ENCODE measurements around the gene DOCK9.

DOCK9 gene

DNA sequence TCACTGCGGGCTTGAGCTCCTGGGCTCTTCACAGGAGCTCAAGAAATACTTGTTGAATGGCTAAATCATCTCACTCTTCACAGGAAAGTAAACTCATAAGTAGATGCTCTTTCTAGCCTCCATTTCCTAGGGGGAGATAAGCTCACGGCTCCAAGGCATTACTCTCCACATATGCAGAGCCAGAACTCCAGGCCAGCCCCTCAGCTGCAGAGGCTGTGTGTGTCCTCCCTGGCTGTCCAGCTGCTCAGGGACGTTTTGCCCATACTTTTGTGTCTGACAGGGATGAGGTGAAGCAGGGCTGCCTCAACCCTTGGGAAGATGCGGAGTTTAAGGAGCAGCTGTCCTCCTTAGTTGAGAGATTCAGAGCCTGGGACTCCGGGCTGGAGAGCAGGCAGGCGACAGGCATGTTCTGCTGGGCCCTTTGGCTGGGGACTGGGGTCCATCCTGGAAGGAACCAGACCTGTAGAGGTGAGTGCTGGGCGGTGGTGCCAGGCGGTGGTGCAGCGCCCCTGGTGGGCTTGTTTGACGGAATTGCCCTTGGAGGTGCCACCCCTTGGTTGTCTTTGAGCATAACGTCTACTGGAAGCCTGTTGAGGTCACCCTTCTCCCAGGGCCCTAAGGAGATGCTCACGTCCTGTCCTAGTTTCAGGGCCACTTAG is 204.9 kb downstream of the DOCK9 start:
- TF ChIP-seq, protein P1, sequence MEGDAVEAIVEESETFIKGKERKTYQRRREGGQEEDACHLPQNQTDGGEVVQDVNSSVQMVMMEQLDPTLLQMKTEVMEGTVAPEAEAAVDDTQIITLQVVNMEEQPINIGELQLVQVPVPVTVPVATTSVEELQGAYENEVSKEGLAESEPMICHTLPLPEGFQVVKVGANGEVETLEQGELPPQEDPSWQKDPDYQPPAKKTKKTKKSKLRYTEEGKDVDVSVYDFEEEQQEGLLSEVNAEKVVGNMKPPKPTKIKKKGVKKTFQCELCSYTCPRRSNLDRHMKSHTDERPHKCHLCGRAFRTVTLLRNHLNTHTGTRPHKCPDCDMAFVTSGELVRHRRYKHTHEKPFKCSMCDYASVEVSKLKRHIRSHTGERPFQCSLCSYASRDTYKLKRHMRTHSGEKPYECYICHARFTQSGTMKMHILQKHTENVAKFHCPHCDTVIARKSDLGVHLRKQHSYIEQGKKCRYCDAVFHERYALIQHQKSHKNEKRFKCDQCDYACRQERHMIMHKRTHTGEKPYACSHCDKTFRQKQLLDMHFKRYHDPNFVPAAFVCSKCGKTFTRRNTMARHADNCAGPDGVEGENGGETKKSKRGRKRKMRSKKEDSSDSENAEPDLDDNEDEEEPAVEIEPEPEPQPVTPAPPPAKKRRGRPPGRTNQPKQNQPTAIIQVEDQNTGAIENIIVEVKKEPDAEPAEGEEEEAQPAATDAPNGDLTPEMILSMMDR (IDR thresholded peaks at IDR 0.05): no peak
- H3K27ac ChIP-seq: no peak overlapping the region

DNA sequence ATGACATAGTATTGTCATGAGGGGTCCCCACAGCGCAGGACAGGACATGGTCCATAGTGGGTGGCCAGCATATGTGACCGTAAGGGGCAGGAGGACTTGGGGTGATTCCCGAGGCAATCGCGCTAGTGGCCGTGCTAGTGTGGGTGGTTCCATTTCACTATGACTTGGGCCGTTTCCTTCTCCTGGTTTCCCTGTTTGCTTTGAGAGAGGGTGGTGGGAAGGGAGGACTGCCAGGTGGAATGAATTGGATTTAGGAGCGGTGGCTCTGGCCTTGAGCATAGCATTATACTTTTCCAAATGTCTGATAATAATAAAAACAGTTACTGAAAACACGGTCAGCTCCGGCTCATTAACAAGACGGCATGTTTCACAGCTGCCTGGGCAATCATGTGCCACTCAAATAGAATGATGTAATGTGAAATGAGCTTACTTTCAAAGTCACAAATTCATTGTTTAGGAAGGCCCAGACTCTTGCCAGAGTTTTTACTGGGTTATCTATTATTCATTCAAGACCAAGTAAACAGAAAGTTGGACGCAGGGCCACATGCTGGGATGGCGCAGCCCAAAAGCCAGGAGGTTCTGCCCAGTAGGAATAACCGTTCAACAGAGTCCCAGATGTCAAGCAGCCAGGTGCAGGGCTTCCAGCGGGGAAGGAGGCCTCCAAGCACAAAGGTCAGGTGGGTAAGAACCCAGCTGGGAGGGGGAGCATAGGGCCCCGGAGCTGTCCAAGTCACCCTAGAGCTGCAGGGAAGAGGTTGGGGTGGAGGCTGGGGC is 205.8 kb downstream of the DOCK9 start:
- H3K4me1 ChIP-seq: no peaks in the 10 kb centered on the region
- TF ChIP-seq, protein P1 (IDR thresholded peaks at IDR 0.05): no peak
- no peak overlapping the region for H3K9ac ChIP-seq

More for the DNA sequence above, 204.9 kb downstream of the DOCK9 start:
- no peaks in the 10 kb centered on the region for H3K27me3 ChIP-seq (ENCODE audit: control insufficient read depth, insufficient read depth, low read length)
- H3K79me2 ChIP-seq: no peaks in the 10 kb centered on the region
- H3K4me1 ChIP-seq: no peaks in the 10 kb centered on the region
- no peaks in the 10 kb centered on the region for H3K36me3 ChIP-seq (ENCODE audit: control insufficient read depth, insufficient read depth, low read length)
- H3K4me2 ChIP-seq (ENCODE audit: low read length): no peak overlapping the region
- no peaks in the 10 kb centered on the region for H3K9me3 ChIP-seq (ENCODE audit: control insufficient read depth, low read length)
- no peak overlapping the region for H3K9ac ChIP-seq
- H2AFZ ChIP-seq: no peak overlapping the region
- no peak overlapping the region for H3K4me3 ChIP-seq (ENCODE audit: low read depth, low read length)

DNA sequence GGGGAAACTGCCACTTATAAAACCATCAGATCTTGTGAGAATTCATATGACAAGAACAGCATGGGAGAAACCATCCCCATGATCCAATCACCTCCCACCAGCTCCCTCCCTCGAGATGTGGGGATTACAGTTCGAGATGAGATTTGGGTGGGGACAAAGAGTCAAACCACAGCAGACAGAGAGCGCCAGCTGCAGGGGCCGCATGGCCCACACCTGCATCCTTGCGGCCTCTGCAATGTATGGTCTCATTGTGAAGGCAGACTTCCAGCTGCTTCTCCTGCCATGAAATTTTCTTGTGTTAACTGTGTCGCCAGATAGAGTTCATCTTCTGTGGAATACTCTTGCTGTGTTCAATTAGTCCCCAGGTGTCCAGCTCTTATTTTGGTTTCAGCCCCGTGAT is 208.1 kb downstream of the DOCK9 start:
- no peak overlapping the region for H2AFZ ChIP-seq
- no peak overlapping the region for H3K9ac ChIP-seq
- H3K27ac ChIP-seq: no peak overlapping the region
- no peak overlapping the region for H3K4me3 ChIP-seq (ENCODE audit: low read depth, low read length)
- H3K9me3 ChIP-seq (ENCODE audit: control insufficient read depth, low read length): no peaks in the 10 kb centered on the region
- H3K79me2 ChIP-seq: no peaks in the 10 kb centered on the region
- no peaks in the 10 kb centered on the region for H3K27me3 ChIP-seq (ENCODE audit: control insufficient read depth, insufficient read depth, low read length)
- H3K4me1 ChIP-seq: no peaks in the 10 kb centered on the region
- no peaks in the 10 kb centered on the region for H3K36me3 ChIP-seq (ENCODE audit: control insufficient read depth, insufficient read depth, low read length)
- no peak overlapping the region for H3K4me2 ChIP-seq (ENCODE audit: low read length)
- TF ChIP-seq, protein P1 (IDR thresholded peaks at IDR 0.05): no peak

More for the DNA sequence above, 205.8 kb downstream of the DOCK9 start:
- Histone ChIP-seq H3K36me3 (ENCODE audit: control insufficient read depth, insufficient read depth, low read length) (no peaks in the 10 kb centered on the region), H2AFZ (no peak overlapping the region), H3K27me3 (ENCODE audit: control insufficient read depth, insufficient read depth, low read length) (no peaks in the 10 kb centered on the region), H3K79me2 (no peaks in the 10 kb centered on the region), H3K4me2 (ENCODE audit: low read length) (no peak overlapping the region), H3K9me3 (ENCODE audit: control insufficient read depth, low read length) (no peaks in the 10 kb centered on the region), H3K27ac (no peak overlapping the region), H3K4me3 (ENCODE audit: low read depth, low read length) (no peak overlapping the region)

DNA sequence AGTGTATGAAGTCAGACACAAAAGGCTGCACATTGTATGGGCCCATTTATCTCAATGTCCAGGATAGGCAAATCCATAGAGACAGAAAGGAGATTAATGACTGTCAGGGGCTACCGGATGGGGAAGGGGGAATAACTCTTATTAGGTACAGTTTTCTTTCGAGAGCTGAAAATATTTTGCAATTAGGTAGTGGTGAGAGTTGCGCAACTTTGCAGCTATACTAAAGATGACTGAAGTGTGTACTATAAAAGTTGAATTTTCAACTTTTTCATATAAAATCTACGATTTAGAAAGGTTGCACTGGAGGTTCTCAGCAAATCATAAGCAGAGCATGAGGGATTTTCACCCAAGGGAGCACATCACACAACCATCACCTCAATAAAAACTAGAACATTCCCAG is 209.3 kb downstream of the DOCK9 start:
- Histone ChIP-seq H3K27ac (no peak overlapping the region), H3K36me3 (ENCODE audit: control insufficient read depth, insufficient read depth, low read length) (no peaks in the 10 kb centered on the region), H3K79me2 (no peaks in the 10 kb centered on the region), H3K9ac (no peak overlapping the region), H3K4me2 (ENCODE audit: low read length) (no peak overlapping the region), H3K4me1 (no peaks in the 10 kb centered on the region), H3K9me3 (ENCODE audit: control insufficient read depth, low read length) (no peaks in the 10 kb centered on the region), H3K27me3 (ENCODE audit: control insufficient read depth, insufficient read depth, low read length) (no peaks in the 10 kb centered on the region), H2AFZ (no peak overlapping the region), H3K4me3 (ENCODE audit: low read depth, low read length) (no peak overlapping the region)
- TF ChIP-seq, protein P1 (IDR thresholded peaks at IDR 0.05): no peak

Data from parathyroid adenoma (tissue), 2 donors.